ENCODE measurements around the gene CDK5RAP3.

CDK5RAP3 gene

GRCh38 chr17:48023400-48024148 lies 52.7 kb downstream of the CDK5RAP3 start:
- no peak for FAIRE-seq
- peak; percentile 70 for DNase-seq (ENCODE audit: low spot score)

- no peak for FAIRE-seq
- peak; percentile 49 for DNase-seq (ENCODE audit: low spot score)
These were observed 53.5 kb downstream of the CDK5RAP3 start for GRCh38 chr17:48024149-48025039.

GRCh38 chr17:48025040-48025903 lies 54.4 kb downstream of the CDK5RAP3 start:
- FAIRE-seq (peak; percentile 64), DNase-seq (ENCODE audit: low spot score) (peak; percentile 97)

- DNase-seq (ENCODE audit: low spot score) (no peak), FAIRE-seq (no peak)
These were observed 55.1 kb downstream of the CDK5RAP3 start for GRCh38 chr17:48025904-48026501.

GRCh38 chr17:48026502-48027321 lies 55.8 kb downstream of the CDK5RAP3 start:
- DNase-seq (ENCODE audit: low spot score) (peak; percentile 72), FAIRE-seq (no peak)

- FAIRE-seq (no peak), DNase-seq (ENCODE audit: low spot score) (no peak)
These were observed 56.5 kb downstream of the CDK5RAP3 start for GRCh38 chr17:48027322-48027981.

- no peak for FAIRE-seq
These were observed 57.8 kb downstream of the CDK5RAP3 start for GRCh38 chr17:48028736-48029135.

GRCh38 chr17:48030531-48030930 lies 59.6 kb downstream of the CDK5RAP3 start:
- DNase-seq (ENCODE audit: low spot score): no peak
- no peak for FAIRE-seq

More at GRCh38 chr17:48028736-48029135, 57.8 kb downstream of the CDK5RAP3 start:
- DNase-seq (ENCODE audit: low spot score): no peak

Data from RCC 7860 (cell line).